Suprapubic skin (tissue), 3 donors: ENCODE measurements around the gene LRP2BP.

Source experiments
- EP300 ChIP-seq: sonication (generic); formaldehyde crosslinking; IDR thresholded peaks from one replicate; pipeline ENCODE4 v1.6.1; 2017; ENCODE audit warnings: antibody characterized with exemption
- POLR2A ChIP-seq, 2 donors: fragments of 450-650 bp; IDR thresholded peaks; one replicate each; pipeline ENCODE4 v1.6.1; 2017; ENCODE audit warnings: antibody characterized with exemption in 2 of 2, mild to moderate bottlenecking in 2 of 2, moderate library complexity in 2 of 2
- TF ChIP-seq, protein P1 (sequence below), 2 donors: fragments of 200-600 bp in 1 of 2; fragments of 450-650 bp in 1 of 2; sonication (generic) in 1 of 2; IDR thresholded peaks; one replicate each; pipeline ENCODE4 v1.5.1; 2016 to 2019; ENCODE audit warnings: antibody characterized with exemption in 2 of 2, mild to moderate bottlenecking in 1 of 2, moderate library complexity in 1 of 2

- TF ChIP-seq, protein P1, sequence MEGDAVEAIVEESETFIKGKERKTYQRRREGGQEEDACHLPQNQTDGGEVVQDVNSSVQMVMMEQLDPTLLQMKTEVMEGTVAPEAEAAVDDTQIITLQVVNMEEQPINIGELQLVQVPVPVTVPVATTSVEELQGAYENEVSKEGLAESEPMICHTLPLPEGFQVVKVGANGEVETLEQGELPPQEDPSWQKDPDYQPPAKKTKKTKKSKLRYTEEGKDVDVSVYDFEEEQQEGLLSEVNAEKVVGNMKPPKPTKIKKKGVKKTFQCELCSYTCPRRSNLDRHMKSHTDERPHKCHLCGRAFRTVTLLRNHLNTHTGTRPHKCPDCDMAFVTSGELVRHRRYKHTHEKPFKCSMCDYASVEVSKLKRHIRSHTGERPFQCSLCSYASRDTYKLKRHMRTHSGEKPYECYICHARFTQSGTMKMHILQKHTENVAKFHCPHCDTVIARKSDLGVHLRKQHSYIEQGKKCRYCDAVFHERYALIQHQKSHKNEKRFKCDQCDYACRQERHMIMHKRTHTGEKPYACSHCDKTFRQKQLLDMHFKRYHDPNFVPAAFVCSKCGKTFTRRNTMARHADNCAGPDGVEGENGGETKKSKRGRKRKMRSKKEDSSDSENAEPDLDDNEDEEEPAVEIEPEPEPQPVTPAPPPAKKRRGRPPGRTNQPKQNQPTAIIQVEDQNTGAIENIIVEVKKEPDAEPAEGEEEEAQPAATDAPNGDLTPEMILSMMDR (IDR thresholded peaks at IDR 0.05), result no peak
- TF ChIP-seq EP300 (no peak), POLR2A (IDR thresholded peaks at IDR 0.05) (no peak)
Observed at GRCh38 chr4:185404031-185404430, 8.3 kb upstream of the LRP2BP start.
